HG02763 (cell line): ENCODE results near the gene CTXN1.
A peak's percentile ranks its signal among the peaks of the same experiment; 100 is the strongest.
"Not testable (repeated sequence)": the region's sequence is repeated elsewhere in the genome, so short reads cannot be mapped to it uniquely, and the experiment has no call there.

ENCODE experiments used
- ATAC-seq: cut with Tn5 transposase; IDR thresholded peaks from one replicate; pipeline ENCODE4 v1.9.1; 2021; ENCODE audit warnings: mild to moderate bottlenecking, moderate library complexity; ENCODE audit not compliant: unreplicated experiment

CTXN1 gene

GRCh38 chr19:7926727-7927604 lies 1.0 kb upstream of the CTXN1 start:
- ATAC-seq: no peak

- ATAC-seq: no peak
Observed at GRCh38 chr19:7925171-7925851, 624 bp downstream of the CTXN1 start.

- ATAC-seq: no peak
Observed at GRCh38 chr19:7924651-7925170, 1.2 kb downstream of the CTXN1 start.

- no peak for ATAC-seq
Observed at GRCh38 chr19:7924241-7924640, 1.7 kb downstream of the CTXN1 start.

DNA sequence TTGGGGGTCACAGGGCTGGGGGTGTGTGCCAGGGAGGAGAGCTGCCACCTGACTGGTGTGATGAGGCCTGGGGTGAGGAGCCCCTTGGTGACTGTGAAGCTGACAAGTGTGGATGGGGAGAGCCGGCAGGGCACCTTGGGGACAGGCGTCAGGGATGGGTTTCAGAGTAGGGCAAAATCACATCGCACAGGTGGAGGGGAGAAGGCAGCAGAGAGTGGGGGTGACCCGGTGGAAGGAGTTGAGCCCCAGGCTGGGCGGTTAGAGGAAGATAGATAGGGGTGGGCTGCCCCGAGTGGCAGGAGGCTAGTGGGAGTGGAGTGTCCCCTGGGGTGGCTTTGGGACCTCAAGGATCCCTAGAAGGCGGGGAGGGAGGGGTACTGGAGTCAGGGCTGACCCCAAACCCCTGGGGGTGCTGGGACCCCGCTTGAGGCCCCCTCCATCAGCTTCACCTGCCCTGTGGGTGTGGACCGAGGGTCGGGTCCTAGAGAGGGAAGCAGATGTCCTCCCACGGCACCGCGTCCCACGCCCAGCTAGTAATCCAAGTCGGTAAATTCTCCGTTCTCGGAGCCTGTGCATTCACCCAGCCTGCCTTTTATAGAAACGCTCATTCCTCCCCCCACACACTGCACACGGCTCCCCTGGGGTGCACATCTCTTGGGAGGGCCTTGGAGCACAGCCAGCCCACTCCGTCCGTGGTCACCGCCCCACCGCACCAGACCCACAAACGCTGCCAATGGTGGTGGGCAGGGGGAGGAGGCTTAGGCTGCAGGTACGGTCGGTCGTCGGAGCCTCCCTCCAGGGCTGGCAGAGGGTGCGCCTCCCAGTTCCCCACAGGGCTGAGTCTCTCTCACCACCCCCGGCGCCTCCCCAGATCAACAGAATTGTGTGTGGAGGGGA lies 2.4 kb downstream of the CTXN1 start:
- no peak for ATAC-seq

- ATAC-seq: no peak
Observed at GRCh38 chr19:7922836-7923195, 3.1 kb downstream of the CTXN1 start.

DNA sequence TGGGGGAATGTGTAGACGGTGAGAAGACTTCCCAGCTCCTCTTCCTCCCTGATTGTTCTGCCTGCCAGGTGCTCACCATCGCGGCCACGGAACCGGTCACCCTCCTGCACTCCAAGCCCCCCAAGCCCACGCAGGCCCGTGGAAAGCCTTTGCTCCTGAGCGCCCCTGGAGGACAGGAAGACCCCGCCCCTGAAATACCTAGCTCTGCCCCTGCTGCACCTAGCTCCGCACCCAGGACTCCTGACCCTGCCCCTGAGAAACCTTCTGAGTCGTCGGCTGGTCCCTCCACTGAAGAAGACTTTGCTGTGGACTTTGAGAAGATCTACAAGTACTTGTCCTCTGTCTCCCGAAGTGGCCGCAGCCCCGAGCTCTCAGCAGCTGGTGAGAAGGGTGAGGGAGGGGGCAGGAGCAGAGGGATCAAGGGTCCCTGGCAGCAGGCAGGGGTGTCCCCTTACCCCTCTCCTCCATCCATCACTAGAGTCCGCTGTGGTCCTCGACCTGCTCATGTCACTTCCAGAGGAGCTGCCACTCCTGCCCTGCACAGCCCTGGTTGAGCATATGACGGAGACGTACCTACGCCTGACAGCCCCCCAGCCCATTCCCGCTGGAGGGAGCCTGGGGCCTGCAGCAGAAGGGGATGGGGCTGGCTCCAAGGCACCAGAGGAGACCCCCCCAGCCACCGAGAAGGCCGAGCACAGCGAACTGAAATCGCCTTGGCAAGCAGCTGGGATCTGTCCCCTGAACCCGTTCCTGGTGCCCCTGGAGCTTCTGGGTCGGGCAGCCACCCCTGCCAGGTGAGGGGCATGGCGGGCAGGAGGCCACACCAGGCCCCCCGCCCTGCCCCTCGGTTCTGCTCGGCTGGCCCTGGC lies 3.7 kb downstream of the CTXN1 start:
- no peak for ATAC-seq

DNA sequence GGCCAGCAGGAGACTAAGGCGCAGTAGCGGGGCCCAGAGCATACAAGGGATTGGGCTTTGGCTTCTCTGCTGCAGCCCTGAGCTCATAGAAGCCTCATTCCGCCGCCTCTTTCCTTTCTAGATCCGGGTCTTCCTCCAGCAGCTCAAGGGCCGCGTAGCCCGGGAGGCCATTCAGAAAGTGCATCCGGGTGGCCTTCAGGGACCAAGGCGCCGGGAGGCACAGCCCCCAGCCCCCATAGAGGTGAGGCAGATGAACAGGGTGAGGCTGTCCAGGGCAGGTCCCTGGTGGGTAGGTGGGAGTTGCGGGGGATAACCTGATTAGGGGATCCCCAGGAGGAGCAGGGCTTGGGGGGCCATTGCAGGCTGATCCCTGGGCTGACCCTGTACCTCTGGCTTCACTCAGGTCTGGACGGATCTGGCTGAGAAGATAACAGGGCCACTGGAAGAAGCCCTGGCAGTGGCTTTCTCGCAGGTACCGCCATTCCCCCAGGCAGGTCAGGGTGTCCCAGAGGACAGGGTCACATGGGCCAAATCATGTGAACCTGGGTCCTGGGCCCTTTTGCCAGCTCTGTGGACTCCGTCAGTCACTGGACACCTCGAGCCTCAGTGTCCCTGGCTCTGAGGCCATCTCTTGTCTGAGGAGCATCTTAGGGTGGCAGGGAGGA lies 4.5 kb downstream of the CTXN1 start:
- no peak for ATAC-seq

DNA sequence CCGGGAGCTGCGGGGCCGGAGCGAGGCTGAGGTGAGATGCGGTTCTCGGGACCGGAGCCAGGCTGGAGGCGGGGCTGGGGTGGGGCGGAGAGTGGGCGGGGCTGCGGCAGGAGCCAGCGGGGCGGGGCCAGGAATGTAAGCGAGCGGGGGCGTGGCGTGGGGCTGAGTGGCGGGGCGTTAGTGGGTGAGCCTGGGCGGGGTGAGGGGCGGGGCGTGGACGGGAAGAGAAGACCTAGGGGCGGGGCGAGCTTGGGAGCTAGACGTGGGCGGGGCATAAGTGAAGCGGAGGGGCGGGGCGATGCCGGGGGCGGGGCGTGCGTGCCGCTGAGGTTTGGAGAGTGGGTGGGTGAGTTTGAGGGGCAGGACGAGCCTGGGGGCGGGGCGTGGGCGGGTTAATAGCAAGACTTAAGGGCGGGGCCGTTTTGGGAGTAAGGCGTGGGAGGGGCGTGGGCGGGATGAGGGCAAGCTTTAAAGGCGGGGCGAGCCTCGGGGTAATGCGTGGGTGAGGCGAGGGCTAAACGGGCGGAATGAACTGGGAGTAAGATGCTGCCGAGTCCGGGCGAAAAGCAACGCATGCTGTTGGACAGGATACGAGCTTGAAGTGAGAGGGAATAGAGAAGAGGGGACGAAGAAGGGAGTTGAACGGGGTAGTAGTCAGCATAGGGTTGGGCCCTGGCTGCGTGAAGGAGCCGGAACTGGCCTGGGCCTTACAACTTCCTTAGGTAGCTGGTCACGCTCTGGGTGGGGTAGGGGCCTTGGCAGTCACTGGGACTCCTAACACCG lies 5.2 kb downstream of the CTXN1 start:
- peak; percentile 50 for ATAC-seq

- peak; percentile 52 for ATAC-seq
Observed at GRCh38 chr19:7919610-7920518, 6.1 kb downstream of the CTXN1 start, which contains the start of gene SNAPC2. Gene SNAPC2, plus strand, starts transcription at chr19:7920338. Its CDS starts 29 bp downstream, at chr19:7920367.

- no peak for ATAC-seq
Observed at GRCh38 chr19:7918615-7919421, 7.1 kb downstream of the CTXN1 start.

- ATAC-seq: not testable (repeated sequence)
Observed at GRCh38 chr19:7918062-7918614, 7.8 kb downstream of the CTXN1 start.

- no peak for ATAC-seq
Observed at GRCh38 chr19:7917267-7918061, 8.5 kb downstream of the CTXN1 start.

DNA sequence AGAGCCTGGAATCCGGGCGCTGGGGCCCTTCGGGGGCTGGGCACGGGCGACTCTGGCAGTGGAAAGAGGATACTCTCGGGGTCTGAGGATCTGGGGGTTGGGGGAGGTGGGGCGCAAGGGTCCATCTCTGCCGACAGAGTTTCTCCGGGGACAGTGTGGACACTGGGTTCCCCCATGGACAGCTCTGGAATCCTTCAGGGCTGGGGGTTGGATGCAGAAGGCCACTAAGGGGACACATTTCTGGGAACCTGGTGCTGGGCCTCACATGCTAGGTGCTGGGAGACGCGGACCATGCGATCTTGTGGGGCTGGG lies 9.0 kb downstream of the CTXN1 start:
- ATAC-seq: no peak

- ATAC-seq: no peak
Observed at GRCh38 chr19:7916103-7916954, 9.6 kb downstream of the CTXN1 start.
